Keratinocyte (primary cell): ENCODE measurements around the gene SEMA3E.

Experiments
- EZH2 ChIP-seq: IDR thresholded peaks from one replicate; pipeline ENCODE4 v1.6.1; 2012; ENCODE audit warnings: inconsistent platforms, mild to moderate bottlenecking, low read length, moderate library complexity
- TF ChIP-seq, protein P1 (sequence below), 3 experiments: IDR thresholded peaks in 1 of 3; conservative IDR thresholded peaks in 1 of 3; optimal IDR thresholded peaks in 1 of 3; 2 replicates in 2 of 3; 3 replicates in 1 of 3; pipeline versions ENCODE3 to v1.5.1; 2011; ENCODE audit warnings: low read length in 3 of 3, mild to moderate bottlenecking in 3 of 3, moderate library complexity in 2 of 3, control low read depth in 1 of 3, inconsistent platforms in 1 of 3; ENCODE audit not compliant: insufficient read depth in 2 of 3; ENCODE audit errors: extremely low read depth in 1 of 3

DNA sequence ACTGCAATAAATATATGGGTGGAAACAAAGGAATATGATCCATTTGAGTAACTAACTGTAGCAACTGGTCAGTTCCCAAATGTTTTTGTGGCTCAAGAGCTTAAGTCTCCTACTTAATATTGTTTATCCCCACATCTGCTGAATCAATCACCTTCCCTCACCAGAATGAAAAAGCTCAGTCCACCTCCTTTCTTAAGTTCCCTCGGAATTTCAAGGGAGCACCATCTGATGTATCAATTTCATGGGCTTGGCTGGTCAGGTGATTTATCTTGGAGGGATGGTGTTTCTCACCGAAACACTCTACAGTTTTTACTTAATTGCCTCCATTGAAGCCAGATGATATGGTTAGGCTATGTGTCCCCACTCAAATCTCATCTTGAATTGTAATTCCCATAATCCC, 176.6 kb downstream of the SEMA3E start:
- TF ChIP-seq, protein P1, sequence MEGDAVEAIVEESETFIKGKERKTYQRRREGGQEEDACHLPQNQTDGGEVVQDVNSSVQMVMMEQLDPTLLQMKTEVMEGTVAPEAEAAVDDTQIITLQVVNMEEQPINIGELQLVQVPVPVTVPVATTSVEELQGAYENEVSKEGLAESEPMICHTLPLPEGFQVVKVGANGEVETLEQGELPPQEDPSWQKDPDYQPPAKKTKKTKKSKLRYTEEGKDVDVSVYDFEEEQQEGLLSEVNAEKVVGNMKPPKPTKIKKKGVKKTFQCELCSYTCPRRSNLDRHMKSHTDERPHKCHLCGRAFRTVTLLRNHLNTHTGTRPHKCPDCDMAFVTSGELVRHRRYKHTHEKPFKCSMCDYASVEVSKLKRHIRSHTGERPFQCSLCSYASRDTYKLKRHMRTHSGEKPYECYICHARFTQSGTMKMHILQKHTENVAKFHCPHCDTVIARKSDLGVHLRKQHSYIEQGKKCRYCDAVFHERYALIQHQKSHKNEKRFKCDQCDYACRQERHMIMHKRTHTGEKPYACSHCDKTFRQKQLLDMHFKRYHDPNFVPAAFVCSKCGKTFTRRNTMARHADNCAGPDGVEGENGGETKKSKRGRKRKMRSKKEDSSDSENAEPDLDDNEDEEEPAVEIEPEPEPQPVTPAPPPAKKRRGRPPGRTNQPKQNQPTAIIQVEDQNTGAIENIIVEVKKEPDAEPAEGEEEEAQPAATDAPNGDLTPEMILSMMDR (optimal IDR thresholded peaks at IDR 0.05 in 1 of 3, IDR thresholded peaks at IDR 0.05 in 1 of 3, conservative IDR thresholded peaks at IDR 0.05 in 1 of 3; ENCODE audit: extremely low read depth in 1 of 3, insufficient read depth in 2 of 3, low read length in 3 of 3) = no peak
- no peak for TF ChIP-seq EZH2
